Breast epithelium (tissue), 4 donors: ENCODE measurements around the gene GPSM1. TPM values are rescaled to one million over a fixed set of nuclear protein-coding genes. Genes with fewer than 3 reads are reported as not detected.

Experiments used
- DNase-seq, 2 donors: peaks; one replicate each; pipeline ENCODE4 v3.0.0-alpha.2; 2019; ENCODE audit warnings: low spot score in 2 of 2
- H3K27ac ChIP-seq, 2 donors: fragments of 200-600 bp; sonication (generic) in 1 of 2; one replicate each; pipeline ENCODE4 v1.5.1; 2016 to 2019; ENCODE audit warnings: mild to moderate bottlenecking in 1 of 2
- H3K27me3 ChIP-seq, 2 donors: fragments of 200-600 bp; sonication (generic) in 1 of 2; one replicate each; pipeline versions ENCODE4 v1.5.1 to v1.6.0; 2017 to 2019; ENCODE audit warnings: control low read depth in 1 of 2, mild to moderate bottlenecking in 1 of 2
- H3K36me3 ChIP-seq: fragments of 200-600 bp; one replicate; pipeline ENCODE4 v1.5.1; 2019
- H3K4me1 ChIP-seq, 2 donors: fragments of 200-600 bp; sonication (generic); one replicate each; pipeline ENCODE4 v1.5.1; 2016 to 2019; ENCODE audit warnings: control low read depth in 1 of 2
- H3K4me3 ChIP-seq, 3 donors: fragments of 200-600 bp; sonication (generic); 1 replicate in 2 of 3; 2 replicates in 1 of 3; pipeline ENCODE4 v1.5.1; 2016 to 2019; ENCODE audit warnings: mild to moderate bottlenecking in 3 of 3, moderate library complexity in 2 of 3
- H3K9me3 ChIP-seq, 2 donors: fragments of 200-600 bp; sonication (generic) in 1 of 2; one replicate each; pipeline ENCODE4 v1.5.1; 2016 to 2019; ENCODE audit warnings: control low read depth in 1 of 2
- CTCF ChIP-seq, 3 donors: fragments of 450-650 bp; IDR thresholded peaks; one replicate each; pipeline ENCODE4 v1.5.1; 2016 to 2017; ENCODE audit warnings: antibody characterized with exemption in 3 of 3, mild to moderate bottlenecking in 3 of 3, moderate library complexity in 3 of 3
- POLR2A ChIP-seq: fragments of 450-650 bp; IDR thresholded peaks from one replicate; pipeline ENCODE4 v1.6.1; 2016; ENCODE audit warnings: antibody characterized with exemption, mild to moderate bottlenecking, moderate library complexity
- POLR2AphosphoS5 ChIP-seq, 3 donors: sonication (generic); formaldehyde crosslinking; IDR thresholded peaks; one replicate each; pipeline ENCODE4 v1.6.1; 2017; ENCODE audit warnings: antibody characterized with exemption in 3 of 3
- intact Hi-C: fragments of 100-400 bp; cut with DNase I; formaldehyde crosslinking; loops from one replicate; pipeline ENCODE4 v1.15.1; 2023; ENCODE audit warnings: low total_unique reads
- total RNA-seq, 3 donors: library from RNA; depleted of rRNA; stranded (reverse); fragments of >200 nt; gene quantifications; one replicate each; pipeline ENCODE4 v1.1.0, GENCODE V29; 2016

Gene GPSM1
- total RNA-seq, 3 donors from 2014 or later: 5.6 to 19.0 (median 8.6) TPM

GRCh38 chr9:136361047-136361753 is 33.9 kb downstream of the GPSM1 start:
- Histone ChIP-seq H3K27me3 (no peaks in the 10 kb centered on the region), H3K4me1 (peaks cover 3 to 7% of the 10 kb centered on the region in 2 donors), H3K4me3 (peak overlapping the region in 2 of 3 donors; percentile 5 to 40), H3K9me3 (no peaks in the 10 kb centered on the region), H3K36me3 (no peaks in the 10 kb centered on the region), H3K27ac (peak overlapping the region; percentile 45 to 97)
- intact Hi-C loops: loop anchor here (5.0 kb wide), 1 partner anchor 1291 kb away; no protein-coding TSS in a partner anchor
- TF ChIP-seq POLR2A (no peak), POLR2AphosphoS5 (IDR thresholded peaks at IDR 0.05) (no peak), CTCF (IDR thresholded peaks at IDR 0.05) (no peak)
- DNase-seq: no peak

- TF ChIP-seq CTCF (IDR thresholded peaks at IDR 0.05): no peak
- no peaks in the 10 kb centered on the region for H3K36me3 ChIP-seq
- no peak for DNase-seq
- intact Hi-C loops: loop anchor here (5.0 kb wide), 1 partner anchor 1290 kb away; no protein-coding TSS in a partner anchor
- peaks cover 3 to 7% of the 10 kb centered on the region in 2 donors for H3K4me1 ChIP-seq
- H3K27me3 ChIP-seq: no peaks in the 10 kb centered on the region
- H3K9me3 ChIP-seq: no peaks in the 10 kb centered on the region
- peak overlapping the region in 1 of 2 donors; percentile 97 for H3K27ac ChIP-seq
- H3K4me3 ChIP-seq: peak overlapping the region in 2 of 3 donors; percentile 5 to 94
These were observed 34.6 kb downstream of the GPSM1 start for GRCh38 chr9:136361754-136362449.

- intact Hi-C loops: loop anchor here (5.0 kb wide), 1 partner anchor 1290 kb away; no protein-coding TSS in a partner anchor
- peak overlapping the region; percentile 80 to 97 for H3K27ac ChIP-seq
- peaks cover 3 to 7% of the 10 kb centered on the region in 2 donors for H3K4me1 ChIP-seq
- TF ChIP-seq CTCF (IDR thresholded peaks at IDR 0.05) (no peak), POLR2AphosphoS5 (IDR thresholded peaks at IDR 0.05) (no peak), POLR2A (no peak)
- peak overlapping the region in 1 of 3 donors; percentile 94 for H3K4me3 ChIP-seq
- DNase-seq: no peak
- no peaks in the 10 kb centered on the region for H3K9me3 ChIP-seq
- H3K27me3 ChIP-seq: no peaks in the 10 kb centered on the region
- no peaks in the 10 kb centered on the region for H3K36me3 ChIP-seq
These were observed 35.1 kb downstream of the GPSM1 start for GRCh38 chr9:136362450-136362784.

GRCh38 chr9:136363106-136363948 is 36.0 kb downstream of the GPSM1 start, which contains the start of gene DNLZ:
Gene DNLZ, minus strand, starts transcription at chr9:136363744. Its CDS starts 30 bp downstream, at chr9:136363714.
- H3K4me3 ChIP-seq: peak within 1 kb of the TSS; percentile 80 to 94 (median 83)
- TF ChIP-seq CTCF (IDR thresholded peaks at IDR 0.05) (peak; percentile 79 to 99 (median 87)), POLR2A (no peak), POLR2AphosphoS5 (IDR thresholded peaks at IDR 0.05) (peak; percentile 40 to 61 (median 50))
- intact Hi-C loops: loop anchor here (5.0 kb wide), 1 partner anchor 1289 kb away; no protein-coding TSS in a partner anchor

More at GRCh38 chr9:136363106-136363948, 36.0 kb downstream of the GPSM1 start, which contains the start of gene DNLZ:
- Histone ChIP-seq H3K4me1 (peaks cover 3 to 7% of the 10 kb centered on the region in 2 donors), H3K27ac (peak within 1 kb of the TSS; percentile 80 to 97), H3K9me3 (no peaks in the 10 kb centered on the region), H3K27me3 (no peaks in the 10 kb centered on the region), H3K36me3 (no peaks in the 10 kb centered on the region)
- DNase-seq: peak; percentile 94 to 99
